AG09319 (cell line): ENCODE results near the gene MLIP.

Source experiments
- DNase-seq: peaks from one replicate; pipeline ENCODE4 v3.0.0-alpha.2; 2010; ENCODE audit warnings: low read depth; ENCODE audit errors: extremely low read depth
- CTCF ChIP-seq: IDR thresholded peaks from 2 replicates; pipeline ENCODE4 v1.5.1; 2011; ENCODE audit warnings: low read depth, mild to moderate bottlenecking, inconsistent platforms, low read length, moderate library complexity

MLIP gene

GRCh38 chr6:54125493-54125892 lies 14.2 kb downstream of the MLIP start:
- TF ChIP-seq CTCF = no peak
- no peak for DNase-seq

- TF ChIP-seq CTCF = no peak
- no peak for DNase-seq
These were observed 18.9 kb downstream of the MLIP start for GRCh38 chr6:54130179-54130578.

GRCh38 chr6:54132587-54132986 lies 21.3 kb downstream of the MLIP start:
- TF ChIP-seq CTCF = no peak
- no peak for DNase-seq

DNA sequence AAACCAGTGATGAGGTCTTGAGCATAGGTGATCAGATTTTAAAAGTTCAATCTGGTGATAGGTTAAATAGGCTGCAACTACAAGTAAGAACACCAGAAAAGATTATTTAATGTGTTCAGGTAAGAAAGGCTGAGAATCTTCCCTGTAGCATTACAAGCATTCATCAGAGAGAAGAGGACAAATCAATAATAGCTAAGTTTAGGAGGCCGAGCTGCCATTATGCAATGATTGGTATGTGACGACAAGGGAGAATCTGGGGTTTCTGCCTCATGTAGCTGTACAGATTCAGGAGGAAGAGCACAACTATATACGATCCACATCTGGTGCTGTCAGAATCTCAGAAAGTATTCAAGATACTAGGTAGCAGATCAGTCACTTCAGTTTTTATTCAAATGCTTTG lies 21.9 kb downstream of the MLIP start:
- no peak for DNase-seq
- no peak for TF ChIP-seq CTCF

DNA sequence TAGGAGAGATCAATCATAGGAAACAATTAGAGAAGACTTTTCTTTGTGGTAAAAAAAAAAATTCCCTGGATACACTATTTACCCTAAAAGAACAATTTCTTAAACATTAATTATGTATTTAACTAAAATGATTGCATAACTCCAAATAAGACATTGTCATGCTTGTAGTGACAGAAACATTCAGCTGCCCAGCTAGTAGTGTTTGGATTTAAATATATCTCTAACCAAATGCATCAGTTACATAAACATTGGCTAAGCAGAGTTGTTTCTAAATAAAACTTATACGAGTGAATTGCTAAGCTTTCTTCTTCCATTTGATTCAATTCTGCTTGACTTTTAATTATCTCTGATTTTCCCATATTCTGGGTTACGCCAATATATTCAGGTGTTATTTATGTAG lies 23.7 kb downstream of the MLIP start:
- TF ChIP-seq CTCF = no peak
- no peak for DNase-seq

DNA sequence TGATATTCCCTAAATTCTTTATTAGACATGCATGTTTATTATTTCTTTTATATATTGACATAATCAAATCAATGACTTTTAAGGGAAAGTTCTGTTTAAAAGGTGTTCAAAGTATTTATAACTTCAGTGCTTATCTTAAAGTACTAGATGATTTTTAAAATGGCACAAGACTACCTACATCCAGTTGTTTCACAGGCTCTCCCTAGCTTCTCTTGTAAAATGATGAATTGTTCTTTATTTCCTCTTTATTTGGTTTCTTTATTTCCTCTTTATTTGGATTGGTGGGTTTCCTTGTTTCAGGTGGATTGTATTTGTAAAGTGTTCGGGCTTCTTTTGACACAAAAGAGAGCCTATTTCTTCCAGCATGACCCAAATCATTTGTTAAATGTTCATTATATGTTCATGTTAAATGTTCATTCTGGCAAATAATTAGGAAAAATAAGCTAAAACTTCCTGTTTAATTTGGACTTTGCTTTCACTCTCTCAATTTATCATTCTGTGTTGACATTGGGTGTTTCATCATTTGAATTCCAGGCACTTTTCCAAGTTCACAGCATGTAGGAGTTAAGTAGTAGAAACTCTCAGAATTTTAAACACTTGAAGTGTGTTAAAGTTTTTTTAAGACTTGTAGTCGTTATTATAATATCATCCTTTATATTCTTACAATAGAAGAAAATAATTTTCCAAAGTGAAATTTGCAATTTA lies 24.6 kb downstream of the MLIP start:
- TF ChIP-seq CTCF = no peak
- no peak for DNase-seq

GRCh38 chr6:54138795-54139194 lies 27.6 kb downstream of the MLIP start:
- TF ChIP-seq CTCF = no peak
- no peak for DNase-seq
